ENCODE results near the gene GSDMA. TPM values are rescaled to one million over a fixed set of nuclear protein-coding genes. Genes with fewer than 3 reads are reported as not detected.
"Not testable (repeated sequence)": the region's sequence is repeated elsewhere in the genome, so short reads cannot be mapped to it uniquely, and the experiment has no call there.

Gene GSDMA
- total RNA-seq, 2 donors from 2014 or later: 0.68 to 1.2 TPM

- Histone ChIP-seq H3K4me1 (ENCODE audit: control insufficient read depth in 1 of 2, low read depth in 2 of 2) (no peaks in the 10 kb centered on the region), H3K4me3 (no peak overlapping the region), H3K27me3 (replicated peaks; ENCODE audit: insufficient read depth) (no peaks in the 10 kb centered on the region), H3K36me3 (no peaks in the 10 kb centered on the region), H3K27ac (no peak overlapping the region), H3K9me3 (no peaks in the 10 kb centered on the region)
- DNase-seq (ENCODE audit: low spot score): no peak
- no peak for ATAC-seq (ENCODE audit: insufficient number of reproducible peaks, low FRiP score, low read depth)
- TF ChIP-seq CTCF (IDR thresholded peaks at IDR 0.05): no peak
Observed at GRCh38 chr17:40005520-40005919, 42.7 kb downstream of the GSDMA start.

GRCh38 chr17:40010946-40011500 is 48.2 kb downstream of the GSDMA start:
- not testable (repeated sequence) for H3K27ac ChIP-seq; H3K27me3 ChIP-seq (replicated peaks; ENCODE audit: insufficient read depth); ATAC-seq (ENCODE audit: insufficient number of reproducible peaks, low FRiP score, low read depth); H3K9me3 ChIP-seq; DNase-seq (ENCODE audit: low spot score); H3K4me1 ChIP-seq (ENCODE audit: control insufficient read depth in 1 of 2, low read depth in 2 of 2); H3K36me3 ChIP-seq; H3K4me3 ChIP-seq

GRCh38 chr17:40012017-40012647 is 49.3 kb downstream of the GSDMA start:
- H3K9me3 ChIP-seq; DNase-seq (ENCODE audit: low spot score); ATAC-seq (ENCODE audit: insufficient number of reproducible peaks, low FRiP score, low read depth); H3K27me3 ChIP-seq (replicated peaks; ENCODE audit: insufficient read depth); H3K4me1 ChIP-seq (ENCODE audit: control insufficient read depth in 1 of 2, low read depth in 2 of 2); H3K4me3 ChIP-seq; H3K27ac ChIP-seq; H3K36me3 ChIP-seq: not testable (repeated sequence)

- Histone ChIP-seq H3K27ac (no peak overlapping the region), H3K4me1 (ENCODE audit: control insufficient read depth in 1 of 2, low read depth in 2 of 2) (peaks cover 7 to 27% of the 10 kb centered on the region in 2 donors), H3K36me3 (no peaks in the 10 kb centered on the region), H3K9me3 (no peaks in the 10 kb centered on the region), H3K27me3 (replicated peaks; ENCODE audit: insufficient read depth) (no peaks in the 10 kb centered on the region), H3K4me3 (no peak overlapping the region)
- ATAC-seq (ENCODE audit: insufficient number of reproducible peaks, low FRiP score, low read depth) (no peak), DNase-seq (ENCODE audit: low spot score) (no peak)
- TF ChIP-seq CTCF (IDR thresholded peaks at IDR 0.05): no peak
Observed at GRCh38 chr17:40014375-40014980, 51.7 kb downstream of the GSDMA start.

- Histone ChIP-seq H3K36me3 (peaks cover 4% of the 10 kb centered on the region), H3K9me3 (no peaks in the 10 kb centered on the region), H3K27ac (no peak within 1 kb of the TSS), H3K27me3 (replicated peaks; ENCODE audit: insufficient read depth) (no peaks in the 10 kb centered on the region), H3K4me1 (ENCODE audit: control insufficient read depth in 1 of 2, low read depth in 2 of 2) (peaks cover 7 to 28% of the 10 kb centered on the region in 2 donors), H3K4me3 (no peak within 1 kb of the TSS)
- ATAC-seq (ENCODE audit: insufficient number of reproducible peaks, low FRiP score, low read depth) (no peak), DNase-seq (ENCODE audit: low spot score) (no peak)
- TF ChIP-seq CTCF (IDR thresholded peaks at IDR 0.05): no peak
Observed at GRCh38 chr17:40015005-40015997, 52.5 kb downstream of the GSDMA start, which contains the start of gene CSF3. Gene CSF3, plus strand, starts transcription at chr17:40015440. Its CDS starts 35 bp downstream, at chr17:40015475.

All from thoracic aorta (tissue), 2 donors.